ENCODE data around the gene A4GALT. TPM values are rescaled to one million over a fixed set of nuclear protein-coding genes. Genes with fewer than 3 reads are reported as not detected.

A4GALT gene
- total RNA-seq, 1 experiment from 2014 or later, result 12.3 TPM

DNA sequence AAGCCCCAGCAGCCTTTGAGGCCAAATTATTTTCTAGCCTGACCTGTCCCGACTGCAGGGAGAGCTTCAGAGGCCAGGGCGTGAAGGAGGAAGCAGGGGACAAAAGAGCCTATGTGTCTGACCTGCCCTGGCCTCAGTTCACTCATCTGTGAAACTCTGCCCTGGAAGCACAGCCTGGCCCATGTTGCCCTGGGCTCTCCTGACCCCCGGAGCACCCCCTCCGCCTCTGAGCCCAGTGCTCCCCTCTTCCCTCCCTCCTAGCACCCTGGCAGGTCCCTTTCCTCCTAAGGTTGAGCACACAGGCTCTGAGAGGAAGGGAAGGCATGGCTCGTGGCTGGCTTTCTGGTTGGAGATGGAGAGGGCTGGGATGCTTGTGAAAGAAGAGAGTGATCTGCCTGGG, 3.4 kb upstream of the A4GALT start:
- 0 out of 2 replicates have a peak, but pooled peaks cover 8% of the 10 kb centered on the region for H3K36me3 ChIP-seq
- DNase-seq (ENCODE audit: low read depth in 1 of 2, low spot score in 2 of 2), result no peak
- no peak overlapping the region for H3K4me3 ChIP-seq
- H3K27me3 ChIP-seq (replicated peaks), result no peaks in the 10 kb centered on the region
- H3K4me1 ChIP-seq (replicated peaks), result peaks cover 60% of the 10 kb centered on the region
- H3K27ac ChIP-seq, result no peak overlapping the region
- no peaks in the 10 kb centered on the region for H3K9me3 ChIP-seq (replicated peaks)

DNA sequence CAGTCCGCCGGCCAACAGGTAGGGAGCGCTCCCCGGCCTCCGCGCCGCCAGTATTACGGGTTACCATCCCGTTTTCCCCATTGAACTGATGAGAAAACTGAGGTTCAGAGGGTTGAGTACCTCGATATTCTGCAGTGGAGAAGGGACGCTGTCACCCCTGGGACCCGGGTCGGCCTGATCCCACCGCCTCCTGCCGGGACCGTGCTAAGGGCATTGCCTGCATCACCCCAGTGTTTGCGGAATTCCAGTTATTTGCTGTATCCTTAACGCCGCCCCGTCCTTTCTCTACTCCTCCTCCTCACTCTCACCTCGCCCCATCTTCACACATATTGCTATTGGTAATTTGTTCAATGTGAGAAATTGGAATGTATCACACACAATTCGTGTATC, 370 bp upstream of the A4GALT start:
- Histone ChIP-seq H3K36me3 (0 out of 2 replicates have a peak, but pooled peaks cover 8% of the 10 kb centered on the region), H3K9me3 (replicated peaks) (no peaks in the 10 kb centered on the region), H3K27me3 (replicated peaks) (no peaks in the 10 kb centered on the region), H3K4me3 (peak overlapping the region; percentile 73), H3K4me1 (replicated peaks) (peaks cover 58% of the 10 kb centered on the region), H3K27ac (no peak overlapping the region)
- no peak for DNase-seq (ENCODE audit: low read depth in 1 of 2, low spot score in 2 of 2)

DNA sequence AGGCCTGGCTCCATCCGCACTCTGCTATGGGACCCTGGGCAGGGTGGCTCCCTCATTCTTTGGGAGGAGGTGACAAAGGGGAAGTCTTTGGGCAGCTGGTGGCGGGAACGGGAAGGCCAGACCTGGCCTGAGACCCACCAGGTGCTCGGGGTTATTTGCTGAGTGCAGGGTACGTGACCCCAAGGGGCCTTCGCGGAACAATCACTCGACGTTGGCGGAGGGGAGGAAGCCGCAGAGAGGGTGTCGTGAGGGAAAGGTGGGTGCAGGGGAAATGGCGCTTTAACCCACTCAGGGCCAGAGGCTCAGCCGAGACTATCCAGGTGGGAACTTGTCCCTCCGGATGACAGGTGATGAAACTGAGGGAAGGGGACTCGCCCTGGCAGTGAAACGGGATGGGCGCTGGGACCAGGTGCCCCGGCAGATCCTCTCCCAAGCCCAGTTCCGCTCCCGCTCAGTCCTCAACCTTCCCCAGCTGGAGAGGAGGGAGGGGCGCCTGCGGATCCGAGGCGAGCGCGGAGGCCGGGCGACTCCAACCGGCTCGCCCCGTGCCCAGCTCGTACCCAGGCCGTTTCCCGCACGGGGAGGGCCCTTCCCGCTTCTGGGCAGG, 911 bp downstream of the A4GALT start:
- Histone ChIP-seq H3K4me1 (replicated peaks) (peaks cover 58% of the 10 kb centered on the region), H3K27ac (no peak overlapping the region), H3K36me3 (0 out of 2 replicates have a peak, but pooled peaks cover 8% of the 10 kb centered on the region), H3K4me3 (peak overlapping the region; percentile 73), H3K9me3 (replicated peaks) (no peaks in the 10 kb centered on the region), H3K27me3 (replicated peaks) (no peaks in the 10 kb centered on the region)
- no peak for DNase-seq (ENCODE audit: low read depth in 1 of 2, low spot score in 2 of 2)

DNA sequence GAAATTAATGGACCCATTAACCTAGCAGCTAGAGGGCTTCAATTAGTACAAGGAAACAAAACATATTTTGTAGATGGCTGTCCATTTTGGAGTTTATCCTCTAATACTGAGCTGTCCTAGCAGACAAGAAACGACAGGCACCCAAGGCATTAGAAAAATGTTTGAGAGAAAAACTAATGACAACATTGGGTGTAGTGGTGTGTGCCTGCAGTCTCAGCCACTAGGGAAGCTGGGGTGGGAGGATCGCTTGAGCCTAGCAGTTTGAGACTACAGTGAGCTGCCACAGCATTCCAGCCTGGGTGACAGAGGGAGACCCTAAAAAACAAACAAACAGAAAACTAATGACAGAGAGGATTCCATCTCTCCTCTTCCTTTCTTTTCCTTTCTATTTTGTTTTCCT, 1.5 kb downstream of the A4GALT start:
- Histone ChIP-seq H3K36me3 (0 out of 2 replicates have a peak, but pooled peaks cover 8% of the 10 kb centered on the region), H3K27me3 (replicated peaks) (no peaks in the 10 kb centered on the region), H3K4me3 (no peak overlapping the region; the same call in 1 of the 2 replicates), H3K9me3 (replicated peaks) (no peaks in the 10 kb centered on the region), H3K4me1 (replicated peaks) (peaks cover 61% of the 10 kb centered on the region), H3K27ac (no peak overlapping the region)
- DNase-seq (ENCODE audit: low read depth in 1 of 2, low spot score in 2 of 2), result no peak

DNA sequence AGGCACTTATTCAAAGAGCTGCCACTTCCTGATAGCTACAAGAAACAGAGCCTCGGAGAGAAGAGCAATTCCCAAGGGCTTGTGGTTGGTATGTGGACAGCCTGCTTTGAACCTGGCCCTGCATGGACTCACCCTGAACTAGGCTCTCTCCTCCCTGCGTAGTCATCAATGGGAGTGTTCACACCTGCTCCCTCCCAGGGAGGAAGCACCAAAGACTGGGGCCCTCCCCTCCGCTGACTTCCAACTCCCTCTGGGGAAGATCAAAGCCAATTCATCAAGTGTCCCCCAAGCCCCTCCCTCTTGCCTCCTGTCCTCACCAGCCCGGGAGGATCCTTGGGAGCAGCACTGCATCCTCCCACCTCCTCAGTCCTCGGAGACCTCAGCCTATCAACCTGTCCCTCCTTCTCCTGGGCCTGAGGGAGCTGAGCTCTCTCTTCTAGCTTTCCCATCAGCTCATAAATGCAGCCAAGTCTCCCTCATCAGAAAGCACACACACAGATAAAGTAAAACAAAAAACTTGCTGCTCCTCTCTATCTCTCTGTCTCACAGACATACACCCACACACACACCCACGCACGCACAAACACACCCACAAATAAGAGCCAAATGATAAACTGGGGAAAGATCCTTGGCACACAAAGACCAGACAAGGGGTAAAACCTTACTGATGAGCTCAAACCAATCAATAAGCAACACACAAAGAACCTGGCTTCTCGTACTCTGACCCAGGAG, 3.3 kb downstream of the A4GALT start:
- Histone ChIP-seq H3K36me3 (0 out of 2 replicates have a peak, but pooled peaks cover 8% of the 10 kb centered on the region), H3K27me3 (replicated peaks) (no peaks in the 10 kb centered on the region), H3K9me3 (replicated peaks) (no peaks in the 10 kb centered on the region), H3K4me3 (no peak overlapping the region), H3K4me1 (replicated peaks) (peaks cover 47% of the 10 kb centered on the region), H3K27ac (no peak overlapping the region)
- DNase-seq (ENCODE audit: low read depth in 1 of 2, low spot score in 2 of 2), result no peak

DNA sequence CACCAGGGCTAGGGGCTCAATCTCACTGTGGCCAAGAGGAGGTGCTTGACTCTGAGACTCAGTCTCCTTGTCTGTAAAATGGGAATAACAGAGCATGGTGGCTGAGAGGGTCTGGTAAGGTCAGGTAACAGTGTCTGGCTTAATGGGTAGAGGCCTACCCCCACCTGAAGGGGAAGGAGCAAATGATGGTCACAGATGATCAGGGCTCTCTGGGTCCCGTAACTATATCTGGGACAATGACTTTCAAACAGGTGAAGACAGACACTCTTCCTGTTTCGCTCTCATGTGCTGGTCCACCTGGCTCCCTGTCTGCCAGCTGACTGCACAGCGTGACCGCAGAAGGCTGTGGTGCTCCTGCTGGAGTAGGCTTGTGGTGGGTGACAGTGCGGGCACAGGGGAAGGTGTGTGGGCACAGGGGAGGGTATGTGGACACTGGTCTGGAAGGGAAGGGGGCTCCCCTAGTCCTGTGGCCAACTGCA, 4.0 kb downstream of the A4GALT start:
- DNase-seq (ENCODE audit: low read depth in 1 of 2, low spot score in 2 of 2), result no peak
- Histone ChIP-seq H3K4me1 (replicated peaks) (peaks cover 45% of the 10 kb centered on the region), H3K9me3 (replicated peaks) (no peaks in the 10 kb centered on the region), H3K27me3 (replicated peaks) (no peaks in the 10 kb centered on the region), H3K36me3 (0 out of 2 replicates have a peak, but pooled peaks cover 8% of the 10 kb centered on the region), H3K27ac (no peak overlapping the region), H3K4me3 (no peak overlapping the region)

DNA sequence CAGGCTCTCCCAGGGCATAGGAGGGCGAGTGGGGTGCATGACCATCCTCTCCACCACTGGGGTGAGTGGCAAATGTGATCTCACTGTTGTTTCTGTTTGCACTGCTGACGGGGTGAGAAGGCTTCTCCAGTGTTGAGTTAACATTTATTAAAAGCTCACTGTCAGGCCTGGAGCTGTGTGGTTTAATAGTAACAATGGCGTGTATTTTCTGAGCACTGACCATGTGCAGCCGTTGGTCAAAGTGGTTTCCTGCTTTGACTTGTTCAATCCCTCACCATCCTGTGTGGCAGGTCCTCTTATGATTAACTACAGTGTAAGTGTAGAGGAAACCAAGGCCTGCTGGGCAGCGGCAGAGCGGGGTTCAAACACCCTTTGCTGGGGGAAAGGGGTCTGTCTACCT, 4.4 kb downstream of the A4GALT start:
- no peaks in the 10 kb centered on the region for H3K27me3 ChIP-seq (replicated peaks)
- 0 out of 2 replicates have a peak, but pooled peaks cover 8% of the 10 kb centered on the region for H3K36me3 ChIP-seq
- no peak overlapping the region for H3K4me3 ChIP-seq
- H3K9me3 ChIP-seq (replicated peaks), result no peaks in the 10 kb centered on the region
- no peak overlapping the region for H3K27ac ChIP-seq
- no peak for DNase-seq (ENCODE audit: low read depth in 1 of 2, low spot score in 2 of 2)
- peaks cover 47% of the 10 kb centered on the region for H3K4me1 ChIP-seq (replicated peaks)

DNA sequence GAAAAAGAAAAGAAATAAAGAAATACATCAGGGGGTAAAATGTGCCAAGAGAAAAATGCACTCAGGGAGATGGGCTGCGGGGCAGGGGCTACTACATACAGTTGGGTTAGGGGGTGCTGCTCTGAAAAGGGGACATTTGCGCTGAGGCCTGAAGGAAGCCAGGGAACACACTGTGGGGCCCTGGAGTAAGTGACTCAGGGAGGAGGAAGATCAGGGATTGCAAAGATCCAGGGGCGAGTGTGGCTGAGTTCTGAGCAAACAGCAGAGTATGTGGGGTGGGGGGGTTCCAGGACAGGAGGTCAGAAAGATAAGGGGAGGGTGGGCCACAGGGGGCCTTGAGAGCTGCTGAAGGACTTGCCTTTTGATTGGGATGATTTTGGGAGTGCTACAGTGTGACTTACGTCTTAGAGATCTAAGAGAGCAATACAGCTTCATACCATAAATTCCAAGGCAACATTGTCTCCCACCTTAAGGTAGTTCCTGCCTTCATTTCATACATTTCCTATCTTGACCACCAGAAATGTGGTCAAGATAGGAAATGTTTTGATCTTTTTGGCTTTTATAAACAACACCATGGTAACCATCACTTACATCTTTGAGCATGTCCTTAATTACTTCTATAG, 5.8 kb downstream of the A4GALT start:
- no peaks in the 10 kb centered on the region for H3K27me3 ChIP-seq (replicated peaks)
- peaks cover under 1% of the 10 kb centered on the region; the same call in 1 of the 2 replicates for H3K9me3 ChIP-seq (replicated peaks)
- no peak overlapping the region for H3K27ac ChIP-seq
- H3K4me3 ChIP-seq, result no peak overlapping the region
- H3K4me1 ChIP-seq (replicated peaks), result peaks cover 38% of the 10 kb centered on the region
- H3K36me3 ChIP-seq, result 0 out of 2 replicates have a peak, but pooled peaks cover 2% of the 10 kb centered on the region
- no peak for DNase-seq (ENCODE audit: low read depth in 1 of 2, low spot score in 2 of 2)

DNA sequence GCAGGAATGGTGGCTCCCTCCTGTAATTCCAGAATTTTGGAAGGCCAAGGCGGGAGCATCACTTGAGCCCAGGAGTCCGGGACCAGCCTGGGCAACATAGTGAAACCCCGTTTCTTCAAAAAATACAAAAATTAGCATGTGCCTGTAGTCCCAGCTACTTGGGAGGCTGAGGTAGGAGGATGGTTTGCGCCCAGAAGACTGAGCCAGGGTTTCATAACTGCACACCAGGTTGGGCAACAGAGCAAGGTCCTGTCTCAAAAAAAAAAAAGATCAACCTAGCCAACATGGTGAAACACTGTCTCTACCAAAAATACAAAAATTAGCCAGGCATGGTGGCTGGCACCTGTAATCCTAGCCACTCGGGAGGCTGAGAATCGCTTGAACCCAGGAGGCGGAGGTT, 6.4 kb downstream of the A4GALT start:
- no peaks in the 10 kb centered on the region for H3K36me3 ChIP-seq
- H3K27ac ChIP-seq, result no peak overlapping the region
- peaks cover 6% of the 10 kb centered on the region; the same call in 1 of the 2 replicates for H3K9me3 ChIP-seq (replicated peaks)
- peaks cover 32% of the 10 kb centered on the region for H3K4me1 ChIP-seq (replicated peaks)
- no peak for DNase-seq (ENCODE audit: low read depth in 1 of 2, low spot score in 2 of 2)
- no peaks in the 10 kb centered on the region for H3K27me3 ChIP-seq (replicated peaks)
- no peak overlapping the region for H3K4me3 ChIP-seq

DNA sequence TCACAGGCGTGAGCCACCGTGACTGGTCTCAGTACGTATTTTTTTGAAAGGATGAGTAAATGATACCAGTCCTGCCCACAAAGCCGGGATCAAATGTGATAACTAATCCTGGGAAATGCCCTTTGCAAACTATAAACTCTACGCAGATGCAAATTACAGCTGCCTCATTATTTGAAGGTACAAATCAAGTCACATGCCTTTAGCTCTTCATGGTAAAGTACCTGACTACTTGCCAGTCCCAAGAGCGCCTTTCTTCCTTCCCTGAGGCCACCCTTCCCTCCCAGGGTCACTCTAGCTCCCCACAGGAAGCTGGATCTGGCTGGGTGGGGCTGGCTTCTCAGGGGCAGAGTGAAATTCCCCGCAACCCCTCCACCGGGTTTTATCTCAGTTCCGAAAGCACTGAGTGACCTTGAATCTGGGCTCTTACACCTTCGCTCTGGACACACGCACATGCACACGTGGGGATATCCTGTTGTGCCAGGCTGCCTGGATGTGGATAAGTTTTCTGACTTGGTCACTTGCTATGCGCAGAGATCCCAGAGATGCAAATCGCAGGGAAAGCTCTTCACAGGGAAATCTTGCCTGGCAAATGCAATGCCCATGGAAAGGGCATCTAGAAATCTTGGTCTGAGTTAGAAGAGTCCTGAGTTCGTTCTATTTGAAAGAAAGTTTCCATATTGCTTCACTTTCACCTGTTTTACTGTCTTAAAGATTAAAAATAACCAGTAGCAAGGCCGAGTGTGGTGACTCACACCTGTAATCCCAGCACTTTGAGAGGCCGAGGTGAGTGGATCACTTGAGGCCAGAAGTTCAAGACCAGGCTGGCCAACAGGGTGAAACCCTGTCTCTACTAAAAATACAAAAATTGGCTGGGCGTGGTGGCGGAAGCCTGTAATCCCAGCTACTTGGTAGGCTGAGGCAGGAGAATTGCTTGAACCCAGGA, 8.5 kb downstream of the A4GALT start:
- Histone ChIP-seq H3K9me3 (replicated peaks) (peaks cover 6% of the 10 kb centered on the region; the same call in 1 of the 2 replicates), H3K4me3 (no peak overlapping the region), H3K27ac (no peak overlapping the region), H3K27me3 (replicated peaks) (no peaks in the 10 kb centered on the region), H3K36me3 (no peaks in the 10 kb centered on the region), H3K4me1 (replicated peaks) (peaks cover 27% of the 10 kb centered on the region)
- DNase-seq (ENCODE audit: low read depth in 1 of 2, low spot score in 2 of 2), result no peak

DNA sequence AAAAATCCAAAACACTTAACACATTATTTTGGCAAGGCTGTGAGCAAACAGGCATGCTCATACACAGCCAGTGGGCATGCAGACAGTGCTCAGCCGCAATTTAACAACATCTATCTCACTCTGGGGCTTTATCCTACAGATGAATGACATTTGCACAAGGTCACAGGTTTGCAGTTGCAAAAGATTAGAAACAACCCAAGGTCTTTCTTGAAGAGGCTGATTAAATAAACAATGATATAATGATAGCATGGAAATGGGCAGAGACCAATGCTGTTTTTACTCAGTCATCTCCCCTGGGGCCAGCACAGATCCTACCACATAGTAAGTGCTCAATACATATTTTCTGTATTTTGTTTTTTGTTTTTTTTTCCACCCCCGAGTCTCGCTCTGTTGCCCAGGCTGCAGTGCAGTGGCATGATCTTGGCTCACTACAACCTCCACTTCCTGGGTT, 9.4 kb downstream of the A4GALT start:
- Histone ChIP-seq H3K4me1 (replicated peaks) (peaks cover 19% of the 10 kb centered on the region), H3K27ac (no peak overlapping the region), H3K9me3 (replicated peaks) (peaks cover 6% of the 10 kb centered on the region; the same call in 1 of the 2 replicates), H3K27me3 (replicated peaks) (no peaks in the 10 kb centered on the region), H3K36me3 (no peaks in the 10 kb centered on the region), H3K4me3 (no peak overlapping the region)
- DNase-seq (ENCODE audit: low read depth in 1 of 2, low spot score in 2 of 2), result no peak

DNA sequence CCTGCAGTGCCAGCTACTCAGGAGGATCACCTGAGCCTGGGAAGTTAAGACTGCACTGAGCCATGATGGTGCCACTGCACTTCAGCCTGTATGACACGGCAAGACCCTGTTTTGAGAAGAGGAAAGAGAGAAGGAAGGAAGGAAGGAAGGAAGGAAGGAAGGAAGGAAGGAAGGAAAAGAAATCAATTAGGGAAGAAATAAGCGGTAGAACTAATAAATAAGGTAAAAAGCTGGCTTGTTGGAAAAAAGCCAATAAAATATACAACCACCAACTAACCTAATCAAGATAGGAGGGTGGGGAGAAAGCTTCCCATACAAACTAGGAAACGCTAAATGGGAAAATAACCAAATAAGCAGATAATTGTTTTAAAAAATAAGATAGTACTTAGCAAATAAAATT, 12.3 kb downstream of the A4GALT start:
- no peak for DNase-seq (ENCODE audit: low read depth in 1 of 2, low spot score in 2 of 2)
- Histone ChIP-seq H3K36me3 (no peaks in the 10 kb centered on the region), H3K27ac (no peak overlapping the region), H3K4me1 (replicated peaks) (peaks cover 6% of the 10 kb centered on the region; the same call in 1 of the 2 replicates), H3K27me3 (replicated peaks) (no peaks in the 10 kb centered on the region), H3K4me3 (no peak overlapping the region), H3K9me3 (replicated peaks) (peaks cover 6% of the 10 kb centered on the region; the same call in 1 of the 2 replicates)

DNA sequence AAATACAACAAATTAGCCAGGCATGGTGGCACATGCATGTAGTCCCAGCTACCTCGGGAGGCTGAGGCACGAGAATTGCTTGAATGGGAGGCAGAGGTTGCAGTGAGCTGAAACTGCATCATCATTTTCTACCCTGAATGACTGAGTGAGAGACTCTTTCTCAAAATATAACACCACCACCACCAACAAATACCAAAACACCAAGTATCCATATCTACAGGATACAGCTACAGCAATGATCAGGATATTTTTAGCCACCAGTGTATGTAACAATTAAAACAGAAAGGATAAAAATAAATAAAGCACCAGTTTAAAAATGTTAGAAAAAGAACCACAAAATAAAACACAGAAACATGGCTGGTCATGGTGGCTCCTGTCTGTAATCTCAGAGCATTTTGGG, 13.2 kb downstream of the A4GALT start:
- no peak for DNase-seq (ENCODE audit: low read depth in 1 of 2, low spot score in 2 of 2)
- H3K4me3 ChIP-seq, result no peak overlapping the region

More for the DNA sequence above, 13.2 kb downstream of the A4GALT start:
- Histone ChIP-seq H3K9me3 (replicated peaks) (peaks cover 6% of the 10 kb centered on the region; the same call in 1 of the 2 replicates), H3K36me3 (no peaks in the 10 kb centered on the region), H3K27ac (no peak overlapping the region), H3K4me1 (replicated peaks) (peaks cover 6% of the 10 kb centered on the region; the same call in 1 of the 2 replicates), H3K27me3 (replicated peaks) (no peaks in the 10 kb centered on the region)
